ENCODE data around the gene STX8.

Gene STX8

DNA sequence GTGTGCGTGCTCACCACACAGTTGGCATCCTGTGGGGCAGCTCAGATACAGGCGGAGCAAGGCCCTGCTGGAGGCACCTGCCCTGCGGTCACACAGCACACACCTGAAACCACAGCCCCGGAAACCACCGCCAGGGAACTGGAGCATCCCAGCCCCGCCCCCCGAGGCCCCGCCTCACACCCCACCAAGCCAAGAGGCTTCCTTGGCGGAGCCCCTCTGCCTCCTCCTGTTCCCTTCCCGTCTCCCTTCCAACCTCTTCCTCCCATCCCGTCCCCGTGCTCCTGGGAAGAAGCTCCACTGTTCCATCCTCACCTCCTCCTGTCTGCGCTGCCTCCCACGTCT lies 348.9 kb downstream of the STX8 start:
- no peaks in the 10 kb centered on the region; the same call in 1 of the 2 replicates for H3K27me3 ChIP-seq (replicated peaks; ENCODE audit: control insufficient read depth, insufficient read depth, low read length)
- no peaks in the 10 kb centered on the region for H3K36me3 ChIP-seq (ENCODE audit: control insufficient read depth, insufficient read depth, low read length)
- TF ChIP-seq, protein P1, sequence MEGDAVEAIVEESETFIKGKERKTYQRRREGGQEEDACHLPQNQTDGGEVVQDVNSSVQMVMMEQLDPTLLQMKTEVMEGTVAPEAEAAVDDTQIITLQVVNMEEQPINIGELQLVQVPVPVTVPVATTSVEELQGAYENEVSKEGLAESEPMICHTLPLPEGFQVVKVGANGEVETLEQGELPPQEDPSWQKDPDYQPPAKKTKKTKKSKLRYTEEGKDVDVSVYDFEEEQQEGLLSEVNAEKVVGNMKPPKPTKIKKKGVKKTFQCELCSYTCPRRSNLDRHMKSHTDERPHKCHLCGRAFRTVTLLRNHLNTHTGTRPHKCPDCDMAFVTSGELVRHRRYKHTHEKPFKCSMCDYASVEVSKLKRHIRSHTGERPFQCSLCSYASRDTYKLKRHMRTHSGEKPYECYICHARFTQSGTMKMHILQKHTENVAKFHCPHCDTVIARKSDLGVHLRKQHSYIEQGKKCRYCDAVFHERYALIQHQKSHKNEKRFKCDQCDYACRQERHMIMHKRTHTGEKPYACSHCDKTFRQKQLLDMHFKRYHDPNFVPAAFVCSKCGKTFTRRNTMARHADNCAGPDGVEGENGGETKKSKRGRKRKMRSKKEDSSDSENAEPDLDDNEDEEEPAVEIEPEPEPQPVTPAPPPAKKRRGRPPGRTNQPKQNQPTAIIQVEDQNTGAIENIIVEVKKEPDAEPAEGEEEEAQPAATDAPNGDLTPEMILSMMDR (IDR thresholded peaks at IDR 0.05; ENCODE audit: insufficient read depth, low read length, poor library complexity, severe bottlenecking), result no peak
- DNase-seq (ENCODE audit: extremely low read depth, insufficient read length), result peak; percentile 54
- H3K4me3 ChIP-seq (replicated peaks; ENCODE audit: low read depth, low read length), result no peak overlapping the region

DNA sequence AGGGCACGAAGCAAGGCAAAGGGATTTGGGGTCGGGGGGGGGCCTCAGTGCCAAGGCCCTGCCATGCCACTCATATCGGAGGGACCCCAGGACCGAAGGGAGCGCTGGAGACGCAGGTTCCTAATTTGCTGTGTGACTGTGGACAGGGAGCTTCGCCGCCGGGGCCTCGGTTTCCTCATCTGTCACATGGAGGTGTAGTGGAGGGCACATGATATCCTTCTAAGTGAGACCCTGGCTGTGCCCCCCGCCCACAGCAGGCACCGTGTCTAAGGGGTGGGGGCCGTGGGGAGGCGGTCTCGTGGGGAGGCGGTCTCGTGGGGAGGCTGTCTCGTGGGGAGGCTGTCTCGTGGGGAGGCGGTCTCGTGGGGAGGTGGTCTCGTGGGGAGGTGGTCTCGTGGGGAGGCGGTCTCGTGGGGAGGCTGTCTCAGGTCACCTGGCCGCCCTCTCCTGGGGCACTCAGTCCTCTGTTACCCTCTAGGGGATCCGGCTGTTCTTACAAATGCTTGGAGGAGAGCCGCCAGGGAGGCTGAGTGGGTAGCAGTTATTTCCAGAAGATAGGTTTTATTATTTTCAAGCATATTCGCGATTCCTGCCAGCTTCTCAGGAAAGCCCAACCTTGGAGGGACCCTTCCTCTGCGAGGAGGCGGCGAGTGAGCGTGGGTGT lies 349.4 kb downstream of the STX8 start:
- H3K27me3 ChIP-seq (replicated peaks; ENCODE audit: control insufficient read depth, insufficient read depth, low read length), result no peaks in the 10 kb centered on the region; the same call in 1 of the 2 replicates
- H3K36me3 ChIP-seq (ENCODE audit: control insufficient read depth, insufficient read depth, low read length), result no peaks in the 10 kb centered on the region
- H3K4me3 ChIP-seq (replicated peaks; ENCODE audit: low read depth, low read length), result no peak overlapping the region
- TF ChIP-seq, protein P1 (IDR thresholded peaks at IDR 0.05; ENCODE audit: insufficient read depth, low read length, poor library complexity, severe bottlenecking), result no peak
- no peak for DNase-seq (ENCODE audit: extremely low read depth, insufficient read length)

DNA sequence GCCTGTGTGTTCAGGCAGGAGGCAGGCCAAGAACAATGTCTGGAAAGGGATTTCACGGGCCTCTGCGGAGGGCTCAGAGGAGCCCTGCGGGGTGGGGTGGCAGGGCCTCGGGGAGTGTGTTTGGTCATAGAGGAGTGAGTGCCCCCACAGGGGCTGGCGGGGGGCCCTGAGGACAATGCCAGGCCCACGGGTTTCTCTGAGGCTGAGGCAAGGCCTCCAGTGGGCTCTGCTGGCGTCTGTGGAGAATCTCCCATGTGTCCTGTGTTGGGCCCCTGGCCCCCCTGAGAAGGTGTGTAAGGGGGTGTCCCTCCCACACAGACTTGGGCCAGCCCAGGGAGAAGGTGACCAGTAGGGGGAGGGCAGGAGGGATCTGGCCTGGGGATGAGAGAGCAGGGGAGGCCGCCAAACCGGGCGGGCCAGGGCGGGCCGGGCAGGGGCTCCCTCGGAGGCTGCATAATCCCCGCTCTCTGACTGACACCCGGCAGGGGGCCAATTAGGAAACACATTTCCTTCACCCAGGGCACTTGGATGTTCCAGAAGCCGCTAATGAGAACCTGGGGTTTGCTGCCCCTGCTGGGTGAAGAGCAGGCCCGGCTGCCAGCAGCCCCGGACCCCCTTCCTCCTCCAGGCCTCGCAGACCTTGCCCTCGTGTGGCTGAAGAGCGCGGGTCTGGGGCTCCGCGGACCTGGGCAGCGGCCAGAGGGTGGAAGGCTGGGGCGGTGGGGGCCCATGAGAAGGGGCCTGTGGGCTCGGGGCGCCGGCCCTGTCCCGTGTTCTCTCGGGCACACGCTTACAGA lies 350.1 kb downstream of the STX8 start:
- DNase-seq (ENCODE audit: extremely low read depth, insufficient read length), result no peak
- Histone ChIP-seq H3K36me3 (ENCODE audit: control insufficient read depth, insufficient read depth, low read length) (no peaks in the 10 kb centered on the region), H3K27me3 (replicated peaks; ENCODE audit: control insufficient read depth, insufficient read depth, low read length) (no peaks in the 10 kb centered on the region; the same call in 1 of the 2 replicates), H3K4me3 (replicated peaks; ENCODE audit: low read depth, low read length) (no peak overlapping the region)
- TF ChIP-seq, protein P1 (IDR thresholded peaks at IDR 0.05; ENCODE audit: insufficient read depth, low read length, poor library complexity, severe bottlenecking), result no peak

- no peak for DNase-seq (ENCODE audit: extremely low read depth, insufficient read length)
- Histone ChIP-seq H3K27me3 (replicated peaks; ENCODE audit: control insufficient read depth, insufficient read depth, low read length) (no peaks in the 10 kb centered on the region; the same call in 1 of the 2 replicates), H3K36me3 (ENCODE audit: control insufficient read depth, insufficient read depth, low read length) (no peaks in the 10 kb centered on the region), H3K4me3 (replicated peaks; ENCODE audit: low read depth, low read length) (no peak overlapping the region)
- TF ChIP-seq, protein P1 (IDR thresholded peaks at IDR 0.05; ENCODE audit: insufficient read depth, low read length, poor library complexity, severe bottlenecking), result no peak
Measured at GRCh38 chr17:9224485-9224884, 351.1 kb downstream of the STX8 start.

- TF ChIP-seq, protein P1 (IDR thresholded peaks at IDR 0.05; ENCODE audit: insufficient read depth, low read length, poor library complexity, severe bottlenecking), result no peak
- Histone ChIP-seq H3K4me3 (replicated peaks; ENCODE audit: low read depth, low read length) (no peak overlapping the region), H3K27me3 (replicated peaks; ENCODE audit: control insufficient read depth, insufficient read depth, low read length) (no peaks in the 10 kb centered on the region; the same call in 1 of the 2 replicates), H3K36me3 (ENCODE audit: control insufficient read depth, insufficient read depth, low read length) (no peaks in the 10 kb centered on the region)
- no peak for DNase-seq (ENCODE audit: extremely low read depth, insufficient read length)
Measured at GRCh38 chr17:9223531-9223930, 352.1 kb downstream of the STX8 start.
